ENCODE data around the gene OLFML3.

The OLFML3 gene

GRCh38 chr1:113958691-113959090 is 20.6 kb upstream of the OLFML3 start:
- Histone ChIP-seq H3K4me3 (ENCODE audit: low read length) (no peak overlapping the region), H3K79me2 (ENCODE audit: low read length) (no peaks in the 10 kb centered on the region), H3K4me1 (ENCODE audit: low read length) (no peaks in the 10 kb centered on the region), H4K20me1 (ENCODE audit: insufficient read depth, low read length) (no peaks in the 10 kb centered on the region), H3K27ac (ENCODE audit: low read length) (no peak overlapping the region), H2AFZ (ENCODE audit: low read depth, low read length) (no peak overlapping the region), H3K36me3 (replicated peaks; ENCODE audit: low read depth, low read length) (peaks cover 7% of the 10 kb centered on the region), H3K9me3 (ENCODE audit: insufficient read depth, low read length) (no peaks in the 10 kb centered on the region), H3K9ac (ENCODE audit: low read length) (no peak overlapping the region), H3K4me2 (ENCODE audit: low read length) (no peak overlapping the region), H3K27me3 (ENCODE audit: low read depth, low read length) (no peaks in the 10 kb centered on the region)
- TF ChIP-seq EZH2phosphoT487 (IDR thresholded peaks at IDR 0.05; ENCODE audit: low read depth), result no peak

- no peaks in the 10 kb centered on the region for H4K20me1 ChIP-seq (ENCODE audit: insufficient read depth, low read length)
- TF ChIP-seq EZH2phosphoT487 (IDR thresholded peaks at IDR 0.05; ENCODE audit: low read depth) (no peak), CTCF (IDR thresholded peaks at IDR 0.05; ENCODE audit: low read depth, low read length) (no peak)
- H3K4me2 ChIP-seq (ENCODE audit: low read length), result no peak overlapping the region
- H3K36me3 ChIP-seq (replicated peaks; ENCODE audit: low read depth, low read length), result peaks cover 22% of the 10 kb centered on the region
- no peaks in the 10 kb centered on the region for H3K27me3 ChIP-seq (ENCODE audit: low read depth, low read length)
- H3K27ac ChIP-seq (ENCODE audit: low read length), result no peak overlapping the region
- no peak overlapping the region for H2AFZ ChIP-seq (ENCODE audit: low read depth, low read length)
- H3K9me3 ChIP-seq (ENCODE audit: insufficient read depth, low read length), result no peaks in the 10 kb centered on the region
- no peaks in the 10 kb centered on the region for H3K79me2 ChIP-seq (ENCODE audit: low read length)
- H3K9ac ChIP-seq (ENCODE audit: low read length), result no peak overlapping the region
- H3K4me3 ChIP-seq (ENCODE audit: low read length), result no peak overlapping the region
- no peaks in the 10 kb centered on the region for H3K4me1 ChIP-seq (ENCODE audit: low read length)
Measured at GRCh38 chr1:113963281-113963906, 15.9 kb upstream of the OLFML3 start.

GRCh38 chr1:113965703-113966412 is 13.4 kb upstream of the OLFML3 start:
- Histone ChIP-seq H3K9me3 (ENCODE audit: insufficient read depth, low read length) (no peaks in the 10 kb centered on the region), H3K4me3 (ENCODE audit: low read length) (no peak overlapping the region), H3K36me3 (replicated peaks; ENCODE audit: low read depth, low read length) (peaks cover 36% of the 10 kb centered on the region), H3K4me2 (ENCODE audit: low read length) (no peak overlapping the region), H4K20me1 (ENCODE audit: insufficient read depth, low read length) (no peaks in the 10 kb centered on the region), H2AFZ (ENCODE audit: low read depth, low read length) (no peak overlapping the region), H3K79me2 (ENCODE audit: low read length) (no peaks in the 10 kb centered on the region), H3K4me1 (ENCODE audit: low read length) (no peaks in the 10 kb centered on the region), H3K27ac (ENCODE audit: low read length) (no peak overlapping the region), H3K27me3 (ENCODE audit: low read depth, low read length) (no peaks in the 10 kb centered on the region), H3K9ac (ENCODE audit: low read length) (no peak overlapping the region)
- TF ChIP-seq EZH2phosphoT487 (IDR thresholded peaks at IDR 0.05; ENCODE audit: low read depth) (no peak), CTCF (IDR thresholded peaks at IDR 0.05; ENCODE audit: low read depth, low read length) (no peak)

- no peak overlapping the region for H2AFZ ChIP-seq (ENCODE audit: low read depth, low read length)
- H3K79me2 ChIP-seq (ENCODE audit: low read length), result no peaks in the 10 kb centered on the region
- no peaks in the 10 kb centered on the region for H4K20me1 ChIP-seq (ENCODE audit: insufficient read depth, low read length)
- TF ChIP-seq EZH2phosphoT487 (IDR thresholded peaks at IDR 0.05; ENCODE audit: low read depth) (no peak), CTCF (IDR thresholded peaks at IDR 0.05; ENCODE audit: low read depth, low read length) (no peak)
- H3K27ac ChIP-seq (ENCODE audit: low read length), result no peak overlapping the region
- H3K4me2 ChIP-seq (ENCODE audit: low read length), result no peak overlapping the region
- H3K9me3 ChIP-seq (ENCODE audit: insufficient read depth, low read length), result no peaks in the 10 kb centered on the region
- no peaks in the 10 kb centered on the region for H3K4me1 ChIP-seq (ENCODE audit: low read length)
- no peaks in the 10 kb centered on the region for H3K27me3 ChIP-seq (ENCODE audit: low read depth, low read length)
- H3K9ac ChIP-seq (ENCODE audit: low read length), result no peak overlapping the region
- peaks cover 22% of the 10 kb centered on the region for H3K36me3 ChIP-seq (replicated peaks; ENCODE audit: low read depth, low read length)
- H3K4me3 ChIP-seq (ENCODE audit: low read length), result no peak overlapping the region
Measured at GRCh38 chr1:113972954-113973353, 6.3 kb upstream of the OLFML3 start.

All from OCI-LY3 (cell line).